ENCODE measurements around the gene VIL1.

DNA sequence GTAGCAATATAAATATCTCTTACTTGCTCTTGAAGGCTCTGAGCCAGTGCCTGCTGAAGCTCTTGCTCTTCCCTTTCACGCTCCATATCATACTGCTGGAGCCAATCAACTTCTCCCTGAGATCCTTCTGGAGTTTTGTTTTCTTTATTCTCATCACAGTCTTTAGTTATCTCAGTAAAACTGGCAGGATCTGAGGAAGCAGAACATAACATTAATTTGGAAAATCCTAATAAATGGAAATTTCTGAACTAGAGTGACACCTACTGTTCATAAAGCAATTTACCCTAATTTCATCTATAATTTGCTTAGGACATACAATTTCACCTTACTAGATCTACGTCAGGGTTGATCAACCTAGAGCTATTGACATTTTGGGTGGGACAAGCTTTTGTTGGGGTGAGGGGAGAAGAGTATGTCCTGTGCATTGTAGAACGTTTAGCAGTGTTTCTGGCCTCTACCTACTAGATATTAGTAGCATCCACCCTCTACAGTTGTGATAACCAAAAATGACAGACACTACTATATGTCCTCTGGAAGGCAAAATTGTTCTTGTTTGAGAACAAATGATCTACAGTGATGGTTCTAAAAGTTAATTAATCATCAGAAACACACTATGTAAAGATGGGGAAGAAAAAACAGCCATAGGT lies 47.2 kb downstream of the VIL1 start:
- TF ChIP-seq RARB (CRISPR knock-in tag; IDR thresholded peaks at IDR 0.05) (no peak), ZNF565 (CRISPR knock-in tag; conservative IDR thresholded peaks at IDR 0.05; ENCODE audit: low read depth) (no peak), ZNF8 (CRISPR knock-in tag; IDR thresholded peaks at IDR 0.05) (no peak), ZFP3 (CRISPR knock-in tag; IDR thresholded peaks at IDR 0.05) (no peak), PPARA (CRISPR knock-in tag; IDR thresholded peaks at IDR 0.05; ENCODE audit: borderline replicate concordance) (no peak)
